GM18870 (cell line): ENCODE measurements around the gene LAMA2.
"Not testable (repeated sequence)": the region's sequence is repeated elsewhere in the genome, so short reads cannot be mapped to it uniquely, and the experiment has no call there.

Experiments
- ATAC-seq: cut with Tn5 transposase; IDR thresholded peaks from one replicate; pipeline ENCODE4 v1.9.1; 2021; ENCODE audit warnings: moderate library complexity; ENCODE audit not compliant: unreplicated experiment

Gene LAMA2

DNA sequence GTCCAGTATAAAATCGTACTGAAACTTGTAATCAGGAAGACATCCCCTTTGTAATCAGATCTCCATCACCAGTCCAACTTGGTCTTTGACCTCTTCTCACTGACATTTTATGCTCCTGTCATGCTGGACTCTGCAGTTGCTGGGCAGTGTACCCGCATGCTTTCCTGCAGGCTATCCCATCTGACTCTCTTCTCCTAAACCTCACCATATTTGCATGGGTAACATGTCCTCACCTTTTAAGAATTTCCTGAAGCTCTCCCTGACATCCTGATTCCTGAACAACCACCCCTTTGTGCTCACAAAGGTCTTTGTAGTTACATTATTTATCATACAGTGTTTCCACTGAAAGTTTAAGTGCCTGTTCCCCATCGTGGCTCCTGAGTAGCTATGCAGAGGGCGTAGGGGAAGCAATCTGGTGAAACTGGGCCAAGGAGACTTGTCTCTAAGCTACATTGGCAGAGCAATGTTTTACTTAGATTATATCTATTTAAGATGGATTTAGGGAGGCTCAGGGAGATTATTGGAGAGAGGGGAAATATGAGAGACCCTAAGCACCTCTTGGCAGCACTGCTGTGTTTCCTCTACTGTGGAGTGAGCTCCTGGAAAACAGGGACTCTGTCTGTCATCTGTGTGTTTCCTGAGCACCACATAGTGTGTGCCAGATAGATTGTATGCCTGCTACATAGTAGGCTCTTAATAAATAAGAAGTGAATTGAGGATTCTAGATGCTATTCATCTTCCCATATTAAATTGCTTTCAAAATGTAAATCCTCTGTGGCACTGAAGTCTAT, 124.0 kb downstream of the LAMA2 start:
- ATAC-seq: no peak

- no peak for ATAC-seq
These were observed 124.9 kb downstream of the LAMA2 start for GRCh38 chr6:129007701-129008373.

- ATAC-seq: no peak
These were observed 125.7 kb downstream of the LAMA2 start for GRCh38 chr6:129008591-129008990.

DNA sequence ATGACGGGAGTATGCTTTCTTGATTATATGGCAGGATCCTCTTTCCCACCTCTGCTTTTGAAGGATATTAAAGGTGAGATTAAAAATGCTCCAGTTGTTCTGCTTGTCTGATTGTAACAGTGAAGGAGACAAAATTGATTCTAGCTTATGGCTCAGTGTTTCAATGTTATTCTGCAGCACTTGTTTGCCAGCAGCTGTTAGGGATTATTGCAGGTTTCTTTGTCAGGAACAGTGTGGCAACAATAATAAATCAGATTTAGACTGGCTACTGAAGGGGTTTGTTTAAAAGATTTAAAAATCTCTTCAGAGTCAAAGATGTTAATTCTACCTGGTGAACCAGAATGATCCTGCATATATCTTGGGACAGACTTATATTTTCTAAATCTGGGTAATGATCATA, 126.9 kb downstream of the LAMA2 start:
- ATAC-seq: no peak

- no peak for ATAC-seq
These were observed 131.4 kb downstream of the LAMA2 start for GRCh38 chr6:129014302-129014701.

DNA sequence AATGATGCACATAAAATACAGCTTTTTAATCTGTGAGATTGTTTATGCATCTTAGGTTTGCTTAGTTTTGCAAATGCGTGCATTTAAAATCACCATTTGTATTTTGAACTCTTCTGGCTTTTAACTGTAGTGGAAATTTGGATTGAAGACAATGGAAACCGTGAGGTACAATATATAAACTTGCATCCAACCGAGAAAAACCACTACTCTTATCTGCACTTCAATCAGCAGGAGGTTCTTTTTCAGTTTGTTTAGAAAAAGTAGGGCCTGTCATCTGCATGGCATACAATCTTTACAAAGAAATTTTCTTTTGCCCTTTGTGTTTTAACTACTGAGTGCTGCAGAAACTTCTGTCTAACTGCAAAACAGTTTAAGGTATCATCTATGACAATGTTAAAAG, 132.8 kb downstream of the LAMA2 start:
- ATAC-seq: no peak

GRCh38 chr6:129016844-129017243, 133.9 kb downstream of the LAMA2 start:
- ATAC-seq: no peak

GRCh38 chr6:129022011-129022553, 139.1 kb downstream of the LAMA2 start:
- no peak for ATAC-seq

GRCh38 chr6:129026601-129027000, 143.7 kb downstream of the LAMA2 start:
- ATAC-seq: no peak

GRCh38 chr6:129029778-129030177, 146.8 kb downstream of the LAMA2 start:
- ATAC-seq: no peak

DNA sequence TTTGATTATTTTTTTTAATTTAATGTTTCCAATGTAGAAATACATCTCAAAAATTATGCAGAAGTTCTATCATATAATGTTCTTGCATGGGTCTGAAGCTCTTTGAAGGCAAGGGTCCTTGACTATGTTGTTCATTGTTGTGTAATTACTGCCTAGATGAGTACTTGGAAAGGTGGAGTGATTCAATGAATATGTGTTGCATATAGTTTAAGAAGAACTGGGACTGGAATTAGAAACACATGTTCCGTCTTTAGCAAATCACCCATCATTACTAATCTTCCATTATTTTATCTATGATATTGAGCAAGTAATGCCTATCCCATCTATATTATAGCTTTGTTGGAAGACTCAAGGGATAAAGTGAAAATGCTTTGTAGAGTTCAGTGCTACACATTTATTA, 147.3 kb downstream of the LAMA2 start:
- ATAC-seq: no peak

GRCh38 chr6:129031051-129031599, 148.2 kb downstream of the LAMA2 start:
- ATAC-seq: no peak

- no peak for ATAC-seq
These were observed 149.7 kb downstream of the LAMA2 start for GRCh38 chr6:129032602-129033001.

- no peak for ATAC-seq
These were observed 150.2 kb downstream of the LAMA2 start for GRCh38 chr6:129033180-129033579.

- ATAC-seq: no peak
These were observed 150.6 kb downstream of the LAMA2 start for GRCh38 chr6:129033581-129033980.

DNA sequence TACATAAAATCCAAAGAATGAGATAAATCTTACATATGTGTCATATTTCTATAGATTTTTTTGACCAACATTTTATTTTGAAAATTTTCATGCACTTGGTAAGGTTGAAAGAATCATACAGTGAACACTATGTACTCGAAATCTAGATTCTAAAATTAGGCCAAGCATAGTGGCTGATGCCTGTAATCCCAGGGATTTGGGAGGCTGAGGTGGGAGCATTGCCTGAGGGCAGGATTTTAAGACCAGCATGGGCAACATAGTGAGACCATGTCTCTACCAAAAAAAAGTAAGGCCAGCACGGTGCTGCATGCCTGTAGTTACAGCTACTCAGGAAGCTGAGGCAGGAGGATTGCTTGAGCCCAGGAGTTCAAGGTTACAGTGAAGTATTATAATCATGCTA, 158.6 kb downstream of the LAMA2 start:
- no peak for ATAC-seq

DNA sequence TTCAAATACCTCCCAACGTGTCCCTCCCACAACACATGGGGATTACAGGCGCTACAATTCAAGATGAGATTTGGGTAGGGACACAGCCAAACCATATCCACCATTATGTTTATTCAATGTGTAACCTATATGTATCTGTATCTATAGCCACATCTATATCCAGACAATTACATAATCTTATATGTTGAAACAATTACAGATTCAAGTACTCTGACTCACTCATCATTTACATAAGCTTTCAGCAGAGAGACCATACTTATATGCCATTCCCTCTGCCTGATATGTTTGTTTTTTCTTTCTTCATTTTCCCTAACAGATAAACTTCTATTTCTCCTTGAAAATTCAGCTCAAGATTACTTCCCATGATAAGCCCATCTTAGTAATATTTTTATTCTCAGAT, 163.6 kb downstream of the LAMA2 start:
- no peak for ATAC-seq

GRCh38 chr6:129047834-129048233, 164.9 kb downstream of the LAMA2 start:
- no peak for ATAC-seq

- no peak for ATAC-seq
These were observed 167.1 kb downstream of the LAMA2 start for GRCh38 chr6:129050086-129050485.

GRCh38 chr6:129053143-129053542, 170.2 kb downstream of the LAMA2 start:
- not testable (repeated sequence) for ATAC-seq

GRCh38 chr6:129055796-129056195, 172.9 kb downstream of the LAMA2 start:
- ATAC-seq: no peak

- ATAC-seq: no peak
These were observed 176.7 kb downstream of the LAMA2 start for GRCh38 chr6:129059650-129060049.
